ENCODE measurements around the gene WASL. TPM values are rescaled to one million over a fixed set of nuclear protein-coding genes. Genes with fewer than 3 reads are reported as not detected.

Gene WASL
- total RNA-seq, 1 experiment from 2014 or later: 39.3 TPM

GRCh38 chr7:123789206-123789784, 40.5 kb upstream of the WASL start:
- DNase-seq: no peak
- H3K4me1 Mint-ChIP-seq: peaks cover 3 to 13% of the 10 kb centered on the region in 2 experiments; a peak in 1 of 4 replicates
- Histone ChIP-seq H3T11ph (ENCODE audit: low read length) (no peak overlapping the region), H3K14ac (ENCODE audit: insufficient read depth, low read length) (no peak overlapping the region), H3K4me1 (ENCODE audit: insufficient read depth, low read length) (no peaks in the 10 kb centered on the region; the same call in 1 of the 2 replicates), H4K20me1 (ENCODE audit: control insufficient read depth, insufficient read depth, insufficient read length) (no peaks in the 10 kb centered on the region), H2AFZ (ENCODE audit: low read length) (no peak overlapping the region), H2BK20ac (ENCODE audit: low read depth, low read length, poor library complexity, severe bottlenecking) (no peak overlapping the region), H3K27ac (ENCODE audit: insufficient read length, low read depth, low read length) (no peak overlapping the region), H2BK15ac (ENCODE audit: low read depth, low read length) (no peak overlapping the region), H4K91ac (ENCODE audit: insufficient read length, low read depth, low read length) (no peak overlapping the region), H4K8ac (replicated peaks; ENCODE audit: insufficient read length, low read depth, low read length) (no peak overlapping the region), H2BK12ac (ENCODE audit: insufficient read length, low read depth, low read length) (no peak overlapping the region), H3K79me1 (ENCODE audit: insufficient read depth, low read depth, low read length, poor library complexity, severe bottlenecking) (no peaks in the 10 kb centered on the region), H3K27me3 (ENCODE audit: insufficient read depth, low read length) (no peaks in the 10 kb centered on the region), H3K56ac (ENCODE audit: insufficient read length, low read depth, low read length) (no peak overlapping the region), H3K4ac (ENCODE audit: low read depth, low read length) (no peak overlapping the region), H3K9ac (ENCODE audit: extremely low read depth, insufficient read length, low read length) (no peak overlapping the region), H3K23ac (ENCODE audit: insufficient read length, low read depth, low read length) (no peak overlapping the region), H4K5ac (ENCODE audit: insufficient read length, low read depth, low read length) (no peak overlapping the region), H3K79me2 (ENCODE audit: insufficient read depth, low read length) (no peaks in the 10 kb centered on the region), H3K23me2 (ENCODE audit: insufficient read length, low read depth, low read length, poor library complexity, severe bottlenecking) (no peaks in the 10 kb centered on the region), H3K9me3 (ENCODE audit: control insufficient read depth, low read depth, low read length) (no peaks in the 10 kb centered on the region), H2BK5ac (ENCODE audit: insufficient read length, low read length) (no peak overlapping the region), H3K18ac (ENCODE audit: insufficient read length, low read depth, low read length) (no peak overlapping the region), H2BK120ac (ENCODE audit: low read depth, low read length, poor library complexity, severe bottlenecking) (no peak overlapping the region), H3K4me2 (ENCODE audit: insufficient read depth, insufficient read length, low read length) (no peak overlapping the region), H2AK5ac (ENCODE audit: insufficient read length, low read length) (no peak overlapping the region)
- no peaks in the 10 kb centered on the region for H3K27me3 Mint-ChIP-seq (ENCODE audit: low read depth)
- H3K27ac Mint-ChIP-seq: no peak overlapping the region
- TF ChIP-seq, protein P1, sequence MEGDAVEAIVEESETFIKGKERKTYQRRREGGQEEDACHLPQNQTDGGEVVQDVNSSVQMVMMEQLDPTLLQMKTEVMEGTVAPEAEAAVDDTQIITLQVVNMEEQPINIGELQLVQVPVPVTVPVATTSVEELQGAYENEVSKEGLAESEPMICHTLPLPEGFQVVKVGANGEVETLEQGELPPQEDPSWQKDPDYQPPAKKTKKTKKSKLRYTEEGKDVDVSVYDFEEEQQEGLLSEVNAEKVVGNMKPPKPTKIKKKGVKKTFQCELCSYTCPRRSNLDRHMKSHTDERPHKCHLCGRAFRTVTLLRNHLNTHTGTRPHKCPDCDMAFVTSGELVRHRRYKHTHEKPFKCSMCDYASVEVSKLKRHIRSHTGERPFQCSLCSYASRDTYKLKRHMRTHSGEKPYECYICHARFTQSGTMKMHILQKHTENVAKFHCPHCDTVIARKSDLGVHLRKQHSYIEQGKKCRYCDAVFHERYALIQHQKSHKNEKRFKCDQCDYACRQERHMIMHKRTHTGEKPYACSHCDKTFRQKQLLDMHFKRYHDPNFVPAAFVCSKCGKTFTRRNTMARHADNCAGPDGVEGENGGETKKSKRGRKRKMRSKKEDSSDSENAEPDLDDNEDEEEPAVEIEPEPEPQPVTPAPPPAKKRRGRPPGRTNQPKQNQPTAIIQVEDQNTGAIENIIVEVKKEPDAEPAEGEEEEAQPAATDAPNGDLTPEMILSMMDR (conservative IDR thresholded peaks at IDR 0.05): no peak
- no peak overlapping the region for H3K4me3 Mint-ChIP-seq
- peaks cover 3% of the 10 kb centered on the region in 2 experiments; a peak in 3 of 5 replicates for H3K9me3 Mint-ChIP-seq
- H3K36me3 Mint-ChIP-seq (ENCODE audit: insufficient read depth in 1 of 3, low read depth in 3 of 3): peaks cover 0 to 7% (median 5%) of the 10 kb centered on the region in 3 experiments; a peak in 3 of 7 replicates
- WGBS (ENCODE audit: extremely low coverage, insufficient read length, low lambda C conversion rate): no CpG with 5 or more reads among the region's 4 CpGs
